ENCODE data around the gene SMAD5. TPM values are rescaled to one million over a fixed set of nuclear protein-coding genes. Genes with fewer than 3 reads are reported as not detected.

Gene SMAD5
- total RNA-seq, 1 donor from 2014 or later: 102 TPM

- peaks cover 2% of the 10 kb centered on the region for H3K27me3 Mint-ChIP-seq (ENCODE audit: insufficient read depth, low read depth)
- H3K27me3 ChIP-seq: no peaks in the 10 kb centered on the region
These were observed 77.6 kb downstream of the SMAD5 start for GRCh38 chr5:136210259-136210658.

GRCh38 chr5:136211282-136212040 lies 78.8 kb downstream of the SMAD5 start:
- Mint-ChIP-seq H3K4me1 (no peaks in the 10 kb centered on the region), H3K9me3 (peaks cover under 1% of the 10 kb centered on the region), H3K27me3 (ENCODE audit: insufficient read depth, low read depth) (peaks cover 2% of the 10 kb centered on the region), H3K36me3 (no peaks in the 10 kb centered on the region), H3K4me3 (no peak overlapping the region), H3K27ac (no peak overlapping the region)
- H3F3A ChIP-seq (ENCODE audit: low read depth): peaks cover 7% of the 10 kb centered on the region
- no peaks in the 10 kb centered on the region for H4K20me1 ChIP-seq (ENCODE audit: low read depth)
- H3K9ac ChIP-seq: no peak overlapping the region
- no peaks in the 10 kb centered on the region for H3K9me3 ChIP-seq (ENCODE audit: low read depth)
- H3K27me3 ChIP-seq: no peaks in the 10 kb centered on the region
- H3K4me2 ChIP-seq: peak overlapping the region; percentile 6
- no peak overlapping the region for H3K27ac ChIP-seq
- TF ChIP-seq EZH2 (IDR thresholded peaks at IDR 0.05) (no peak), EZH2phosphoT487 (IDR thresholded peaks at IDR 0.05) (no peak)
- no peaks in the 10 kb centered on the region for H3K79me2 ChIP-seq (ENCODE audit: low read depth)
- no peaks in the 10 kb centered on the region for H3K36me3 ChIP-seq
- peaks cover 7% of the 10 kb centered on the region for H3K4me1 ChIP-seq
- H3K4me3 ChIP-seq: no peak overlapping the region
- peak; percentile 33 for DNase-seq (ENCODE audit: low spot score)
- H2AFZ ChIP-seq (replicated peaks): no peak overlapping the region

More at GRCh38 chr5:136210259-136210658, 77.6 kb downstream of the SMAD5 start:
- Mint-ChIP-seq H3K36me3 (no peaks in the 10 kb centered on the region), H3K4me1 (no peaks in the 10 kb centered on the region), H3K9me3 (peaks cover 4% of the 10 kb centered on the region), H3K4me3 (no peak overlapping the region), H3K27ac (peak overlapping the region; percentile 23)
- H3K36me3 ChIP-seq: no peaks in the 10 kb centered on the region
- H2AFZ ChIP-seq (replicated peaks): no peak overlapping the region
- no peak overlapping the region for H3K4me2 ChIP-seq
- TF ChIP-seq CTCF (IDR thresholded peaks at IDR 0.05) (no peak), EZH2phosphoT487 (IDR thresholded peaks at IDR 0.05) (no peak), EZH2 (IDR thresholded peaks at IDR 0.05) (no peak)
- H3F3A ChIP-seq (ENCODE audit: low read depth): peaks cover 7% of the 10 kb centered on the region
- no peaks in the 10 kb centered on the region for H3K79me2 ChIP-seq (ENCODE audit: low read depth)
- H3K4me1 ChIP-seq: peaks cover 7% of the 10 kb centered on the region
- no peak for DNase-seq (ENCODE audit: low spot score)
- no peak overlapping the region for H3K9ac ChIP-seq
- no peak overlapping the region for H3K4me3 ChIP-seq
- no peaks in the 10 kb centered on the region for H4K20me1 ChIP-seq (ENCODE audit: low read depth)
- no peaks in the 10 kb centered on the region for H3K9me3 ChIP-seq (ENCODE audit: low read depth)
- H3K27ac ChIP-seq: no peak overlapping the region

GRCh38 chr5:136212252-136212721 lies 79.6 kb downstream of the SMAD5 start:
- Mint-ChIP-seq H3K36me3 (no peaks in the 10 kb centered on the region), H3K27ac (no peak overlapping the region), H3K4me1 (no peaks in the 10 kb centered on the region), H3K27me3 (ENCODE audit: insufficient read depth, low read depth) (peaks cover 2% of the 10 kb centered on the region), H3K4me3 (no peak overlapping the region), H3K9me3 (no peaks in the 10 kb centered on the region)
- no peaks in the 10 kb centered on the region for H3K36me3 ChIP-seq
- TF ChIP-seq EZH2 (IDR thresholded peaks at IDR 0.05) (no peak), CTCF (IDR thresholded peaks at IDR 0.05) (peak; percentile 95), EZH2phosphoT487 (IDR thresholded peaks at IDR 0.05) (no peak)
- H3K27ac ChIP-seq: no peak overlapping the region
- H4K20me1 ChIP-seq (ENCODE audit: low read depth): no peaks in the 10 kb centered on the region
- H2AFZ ChIP-seq (replicated peaks): no peak overlapping the region
- no peaks in the 10 kb centered on the region for H3K9me3 ChIP-seq (ENCODE audit: low read depth)
- H3K4me1 ChIP-seq: peaks cover 7% of the 10 kb centered on the region
- no peak overlapping the region for H3K4me2 ChIP-seq
- H3K27me3 ChIP-seq: no peaks in the 10 kb centered on the region
- no peaks in the 10 kb centered on the region for H3K79me2 ChIP-seq (ENCODE audit: low read depth)
- no peak overlapping the region for H3K4me3 ChIP-seq
- peaks cover 7% of the 10 kb centered on the region for H3F3A ChIP-seq (ENCODE audit: low read depth)
- peak; percentile 73 for DNase-seq (ENCODE audit: low spot score)
- no peak overlapping the region for H3K9ac ChIP-seq

GRCh38 chr5:136213919-136214493 lies 81.4 kb downstream of the SMAD5 start:
- Histone ChIP-seq H3K4me1 (peaks cover 7% of the 10 kb centered on the region), H3K9ac (no peak overlapping the region), H3K4me3 (no peak overlapping the region), H2AFZ (replicated peaks) (no peak overlapping the region), H3K4me2 (no peak overlapping the region), H3K36me3 (no peaks in the 10 kb centered on the region), H3K9me3 (ENCODE audit: low read depth) (no peaks in the 10 kb centered on the region), H3F3A (ENCODE audit: low read depth) (peaks cover 7% of the 10 kb centered on the region), H3K79me2 (ENCODE audit: low read depth) (no peaks in the 10 kb centered on the region), H3K27me3 (no peaks in the 10 kb centered on the region), H4K20me1 (ENCODE audit: low read depth) (no peaks in the 10 kb centered on the region), H3K27ac (no peak overlapping the region)
- DNase-seq (ENCODE audit: low spot score): no peak
- Mint-ChIP-seq H3K9me3 (no peaks in the 10 kb centered on the region), H3K36me3 (no peaks in the 10 kb centered on the region), H3K4me3 (no peak overlapping the region), H3K4me1 (no peaks in the 10 kb centered on the region), H3K27ac (no peak overlapping the region), H3K27me3 (ENCODE audit: insufficient read depth, low read depth) (peaks cover 2% of the 10 kb centered on the region)
- TF ChIP-seq EZH2phosphoT487 (IDR thresholded peaks at IDR 0.05): no peak
- no peak for TF ChIP-seq EZH2 (IDR thresholded peaks at IDR 0.05)
- no peak for TF ChIP-seq CTCF (IDR thresholded peaks at IDR 0.05)

Measured in neural progenitor cell (in vitro differentiated cells).